Fibroblast of lung (primary cell): ENCODE data around the gene CACNG4. TPM values are rescaled to one million over a fixed set of nuclear protein-coding genes. Genes with fewer than 3 reads are reported as not detected.

Experiments
- DNase-seq, 2 donors: peaks; one replicate each; pipeline versions ENCODE4 v3.0.0 to v3.0.0-alpha.2; 2010; ENCODE audit warnings: low read depth in 2 of 2
- H2AFZ ChIP-seq: 2 replicates; pipeline ENCODE4 v1.5.1; 2012; ENCODE audit warnings: low read length, control low read depth, inconsistent platforms
- H3K27ac ChIP-seq: 2 replicates; pipeline ENCODE4 v1.5.1; 2011; ENCODE audit warnings: low read length, control low read depth; ENCODE audit not compliant: insufficient read depth
- H3K27me3 ChIP-seq: 2 replicates; pipeline ENCODE4 v1.5.1; 2011; ENCODE audit warnings: mild to moderate bottlenecking, low read length; ENCODE audit not compliant: control insufficient read depth, insufficient read depth
- H3K36me3 ChIP-seq: 2 replicates; pipeline ENCODE4 v1.5.1; 2011; ENCODE audit warnings: low read length; ENCODE audit not compliant: control insufficient read depth, insufficient read depth
- H3K4me1 ChIP-seq: 2 replicates; pipeline ENCODE4 v1.5.1; 2011; ENCODE audit warnings: low read length; ENCODE audit not compliant: control insufficient read depth, insufficient read depth; ENCODE audit errors: extremely low read depth
- H3K4me2 ChIP-seq: 2 replicates; pipeline ENCODE4 v1.5.1; 2011; ENCODE audit warnings: low read length, control low read depth; ENCODE audit not compliant: insufficient read depth; ENCODE audit errors: extremely low read depth
- H3K4me3 ChIP-seq, 4 experiments: fragments of 200-600 bp in 1 of 4; sonication (generic) in 1 of 4; replicated peaks in 1 of 4; 2 replicates each; pipeline ENCODE4 v1.5.1; 2011 to 2016; ENCODE audit warnings: low read length in 4 of 4, low read depth in 3 of 4, mild to moderate bottlenecking in 3 of 4, control low read depth in 2 of 4, inconsistent platforms in 1 of 4, mixed read lengths in 1 of 4; ENCODE audit not compliant: insufficient read depth in 1 of 4; ENCODE audit errors: control extremely low read depth in 1 of 4
- H3K79me2 ChIP-seq: 2 replicates; pipeline ENCODE4 v1.5.1; 2012; ENCODE audit warnings: mild to moderate bottlenecking, low read length, inconsistent platforms; ENCODE audit not compliant: control insufficient read depth, insufficient read depth
- H3K9ac ChIP-seq: 2 replicates; pipeline ENCODE4 v1.5.1; 2011; ENCODE audit warnings: mild to moderate bottlenecking, low read length, control low read depth; ENCODE audit not compliant: insufficient read depth
- H3K9me3 ChIP-seq: 2 replicates; pipeline ENCODE4 v1.5.1; 2012; ENCODE audit warnings: low read depth, low read length; ENCODE audit not compliant: control insufficient read depth, insufficient read depth
- H4K20me1 ChIP-seq: 2 replicates; pipeline ENCODE4 v1.5.1; 2011; ENCODE audit warnings: low read length; ENCODE audit not compliant: control insufficient read depth, insufficient read depth; ENCODE audit errors: extremely low read depth
- CTCF ChIP-seq, 2 donors: IDR thresholded peaks in 1 of 2; conservative IDR thresholded peaks in 1 of 2; 1 replicate in 1 of 2; 2 replicates in 1 of 2; pipeline ENCODE4 v1.5.1; 2011 to 2012; ENCODE audit warnings: low read length in 2 of 2, control low read depth in 1 of 2, inconsistent platforms in 1 of 2, low read depth in 1 of 2, mild to moderate bottlenecking in 1 of 2
- EZH2 ChIP-seq: IDR thresholded peaks from 2 replicates; pipeline ENCODE4 v1.5.1; 2012; ENCODE audit warnings: low read length, control low read depth, mild to moderate bottlenecking; ENCODE audit errors: missing control alignments
- polyA plus RNA-seq, 2 donors: library from polyadenylated mRNA; depleted of rRNA in 1 of 2; stranded (reverse) in 1 of 2; unstranded in 1 of 2; fragments of >200 nt; gene quantifications; 2 replicates each; pipeline ENCODE4 v1.2.1, GENCODE V29; 2011 to 2012; ENCODE audit warnings: missing spikeins in 1 of 2
- total RNA-seq: library from RNA; depleted of rRNA; stranded (reverse); fragments of >200 nt; gene quantifications from 2 replicates; pipeline ENCODE4 v1.2.1, GENCODE V29; 2014

The CACNG4 gene
- total and polyA plus RNA-seq, 2 donors (not counting 1 experiment from before 2014, with no cell fraction given): not detected

GRCh38 chr17:66990047-66990446 is 25.5 kb downstream of the CACNG4 start:
- Histone ChIP-seq H3K27ac (no peak overlapping the region), H3K4me2 (no peak overlapping the region), H2AFZ (no peak overlapping the region), H3K36me3 (no peaks in the 10 kb centered on the region), H3K4me3 (no peak overlapping the region), H4K20me1 (no peaks in the 10 kb centered on the region), H3K4me1 (no peaks in the 10 kb centered on the region), H3K9me3 (no peaks in the 10 kb centered on the region), H3K9ac (no peak overlapping the region), H3K27me3 (peaks cover 9% of the 10 kb centered on the region), H3K79me2 (no peaks in the 10 kb centered on the region)
- TF ChIP-seq CTCF (conservative IDR thresholded peaks at IDR 0.05 in 1 of 2, IDR thresholded peaks at IDR 0.05 in 1 of 2; ENCODE audit: low read depth in 1 of 2, low read length in 2 of 2) (no peak), EZH2 (no peak)
- DNase-seq: no peak

- Histone ChIP-seq H3K4me1 (no peaks in the 10 kb centered on the region), H3K9me3 (no peaks in the 10 kb centered on the region), H3K4me3 (no peak overlapping the region), H4K20me1 (no peaks in the 10 kb centered on the region), H3K27ac (no peak overlapping the region), H3K27me3 (peaks cover 7% of the 10 kb centered on the region), H3K36me3 (no peaks in the 10 kb centered on the region), H3K79me2 (no peaks in the 10 kb centered on the region), H2AFZ (no peak overlapping the region), H3K4me2 (no peak overlapping the region), H3K9ac (no peak overlapping the region)
- TF ChIP-seq CTCF (conservative IDR thresholded peaks at IDR 0.05 in 1 of 2, IDR thresholded peaks at IDR 0.05 in 1 of 2; ENCODE audit: low read depth in 1 of 2, low read length in 2 of 2) (no peak), EZH2 (no peak)
- no peak for DNase-seq
Measured at GRCh38 chr17:66992911-66993442, 28.5 kb downstream of the CACNG4 start.

- Histone ChIP-seq H2AFZ (no peak overlapping the region), H3K4me3 (no peak overlapping the region), H3K9me3 (no peaks in the 10 kb centered on the region), H4K20me1 (no peaks in the 10 kb centered on the region), H3K27me3 (peaks cover 10% of the 10 kb centered on the region), H3K9ac (no peak overlapping the region), H3K79me2 (no peaks in the 10 kb centered on the region), H3K27ac (no peak overlapping the region), H3K36me3 (no peaks in the 10 kb centered on the region), H3K4me1 (no peaks in the 10 kb centered on the region), H3K4me2 (no peak overlapping the region)
- no peak for DNase-seq
- TF ChIP-seq EZH2: no peak
- no peak for TF ChIP-seq CTCF (conservative IDR thresholded peaks at IDR 0.05 in 1 of 2, IDR thresholded peaks at IDR 0.05 in 1 of 2; ENCODE audit: low read depth in 1 of 2, low read length in 2 of 2)
Measured at GRCh38 chr17:66994361-66994760, 29.9 kb downstream of the CACNG4 start.
